ENCODE results near the gene DOCK1. TPM values are rescaled to one million over a fixed set of nuclear protein-coding genes. Genes with fewer than 3 reads are reported as not detected.

DOCK1 gene
- total RNA-seq, 4 donors from 2014 or later = 4.3 to 6.0 (median 4.8) TPM

- ATAC-seq = no peak
- no peaks in the 10 kb centered on the region for H3K4me1 ChIP-seq
- H3K27me3 ChIP-seq = no peaks in the 10 kb centered on the region
- DNase-seq = no peak
- no peak overlapping the region for H3K4me3 ChIP-seq
- H3K27ac ChIP-seq = no peak overlapping the region
- no peaks in the 10 kb centered on the region for H3K36me3 ChIP-seq
- in situ Hi-C loops (cut with MboI; ENCODE audit: low sequenced_read_pairs in 4 of 4) (no loop called here), intact Hi-C loops (cut with DNase I; ENCODE audit: low total_unique reads) (no loop called here)
- no peak for TF ChIP-seq CTCF (IDR thresholded peaks at IDR 0.05 in 4 of 5, conservative IDR thresholded peaks at IDR 0.05 in 1 of 5)
- TF ChIP-seq POLR2A (IDR thresholded peaks at IDR 0.05) = no peak
- no peaks in the 10 kb centered on the region for H3K9me3 ChIP-seq
Measured at GRCh38 chr10:127408112-127408710, 503.0 kb downstream of the DOCK1 start.

DNA sequence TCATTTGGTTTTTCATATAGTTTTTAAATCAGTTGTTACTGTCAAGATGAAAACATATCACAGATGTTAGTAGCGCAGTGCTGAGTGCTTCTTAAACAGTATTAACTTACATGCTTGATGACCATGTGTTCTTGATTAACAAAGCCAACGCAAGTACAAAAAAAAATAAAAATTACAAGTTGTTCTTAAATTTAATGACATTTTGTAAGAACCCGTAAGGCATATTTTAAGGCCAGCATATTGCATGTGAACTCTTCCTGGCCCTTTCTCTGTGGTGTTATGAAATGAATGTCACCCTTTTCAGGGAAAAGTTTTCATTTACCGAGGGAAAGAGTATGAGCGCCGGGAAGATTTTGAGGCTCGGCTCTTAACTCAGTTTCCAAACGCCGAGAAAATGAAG, 503.5 kb downstream of the DOCK1 start:
- Histone ChIP-seq H3K4me3 (no peak overlapping the region), H3K27ac (no peak overlapping the region), H3K27me3 (no peaks in the 10 kb centered on the region), H3K4me1 (no peaks in the 10 kb centered on the region), H3K9me3 (no peaks in the 10 kb centered on the region), H3K36me3 (no peaks in the 10 kb centered on the region)
- TF ChIP-seq CTCF (IDR thresholded peaks at IDR 0.05 in 4 of 5, conservative IDR thresholded peaks at IDR 0.05 in 1 of 5) = no peak
- TF ChIP-seq POLR2A (IDR thresholded peaks at IDR 0.05) = no peak
- DNase-seq = no peak
- intact Hi-C loops (cut with DNase I; ENCODE audit: low total_unique reads) = no loop called here
- in situ Hi-C loops (cut with MboI; ENCODE audit: low sequenced_read_pairs in 4 of 4) = no loop called here
- ATAC-seq = no peak

DNA sequence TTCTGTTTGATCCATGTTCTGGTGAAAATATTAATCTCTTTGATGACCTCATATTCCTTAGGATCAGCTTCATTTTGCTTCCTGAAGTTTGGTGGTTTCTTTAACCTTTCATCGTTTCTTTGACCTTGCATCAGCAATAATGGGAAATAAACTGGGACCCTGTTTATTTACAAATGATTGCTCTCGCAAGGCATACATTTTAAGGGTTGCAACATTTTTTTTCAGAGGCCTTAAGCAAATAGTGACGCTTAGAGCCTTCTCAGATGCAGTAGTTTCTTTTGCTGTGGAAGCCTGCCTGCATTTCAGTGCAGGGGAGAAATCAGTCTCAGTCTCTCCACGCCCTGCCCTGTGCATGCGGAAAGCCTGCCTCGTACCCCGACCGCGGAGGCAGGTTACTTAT, 504.8 kb downstream of the DOCK1 start:
- no peak for TF ChIP-seq CTCF (IDR thresholded peaks at IDR 0.05 in 4 of 5, conservative IDR thresholded peaks at IDR 0.05 in 1 of 5)
- Histone ChIP-seq H3K27me3 (no peaks in the 10 kb centered on the region), H3K27ac (no peak overlapping the region), H3K36me3 (no peaks in the 10 kb centered on the region), H3K4me3 (no peak overlapping the region), H3K4me1 (no peaks in the 10 kb centered on the region), H3K9me3 (no peaks in the 10 kb centered on the region)
- no peak for DNase-seq
- ATAC-seq = no peak
- in situ Hi-C loops (cut with MboI; ENCODE audit: low sequenced_read_pairs in 4 of 4) = no loop called here
- intact Hi-C loops (cut with DNase I; ENCODE audit: low total_unique reads) = no loop called here

DNA sequence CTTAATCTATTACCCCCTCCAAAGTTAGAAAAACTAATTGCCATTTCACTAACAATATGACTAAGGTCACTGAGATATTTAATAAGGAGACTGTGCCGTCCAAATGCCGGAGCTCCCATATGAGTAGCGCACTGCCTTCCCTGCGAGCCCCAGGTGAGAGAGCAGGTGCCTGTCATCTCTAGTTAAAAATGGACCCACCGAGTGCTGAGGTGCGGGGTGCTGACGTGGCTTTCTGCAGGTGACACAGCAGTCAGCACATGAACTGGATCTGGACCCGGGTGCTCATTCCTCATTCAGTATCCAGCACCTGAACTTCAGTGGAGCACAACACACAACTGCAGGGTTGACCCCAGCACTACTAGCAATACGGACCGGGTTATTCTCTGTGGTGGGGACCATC, 505.8 kb downstream of the DOCK1 start:
- TF ChIP-seq CTCF (IDR thresholded peaks at IDR 0.05 in 4 of 5, conservative IDR thresholded peaks at IDR 0.05 in 1 of 5) (no peak), POLR2A (IDR thresholded peaks at IDR 0.05) (no peak)
- H3K36me3 ChIP-seq = no peaks in the 10 kb centered on the region
- ATAC-seq (no peak), DNase-seq (no peak)
- in situ Hi-C loops (cut with MboI; ENCODE audit: low sequenced_read_pairs in 4 of 4) (no loop called here), intact Hi-C loops (cut with DNase I; ENCODE audit: low total_unique reads) (no loop called here)
- H3K4me1 ChIP-seq = no peaks in the 10 kb centered on the region
- no peak overlapping the region for H3K4me3 ChIP-seq
- H3K27me3 ChIP-seq = no peaks in the 10 kb centered on the region
- no peaks in the 10 kb centered on the region for H3K9me3 ChIP-seq
- no peak overlapping the region for H3K27ac ChIP-seq

- H3K4me3 ChIP-seq = no peak overlapping the region
- intact Hi-C loops (cut with DNase I; ENCODE audit: low total_unique reads) = no loop called here
- in situ Hi-C loops (cut with MboI; ENCODE audit: low sequenced_read_pairs in 4 of 4) = no loop called here
- ATAC-seq (no peak), DNase-seq (no peak)
- H3K4me1 ChIP-seq = no peaks in the 10 kb centered on the region
- H3K36me3 ChIP-seq = no peaks in the 10 kb centered on the region
- no peak overlapping the region for H3K27ac ChIP-seq
- no peaks in the 10 kb centered on the region for H3K27me3 ChIP-seq
- H3K9me3 ChIP-seq = no peaks in the 10 kb centered on the region
- TF ChIP-seq CTCF (IDR thresholded peaks at IDR 0.05 in 4 of 5, conservative IDR thresholded peaks at IDR 0.05 in 1 of 5) = no peak
- TF ChIP-seq POLR2A (IDR thresholded peaks at IDR 0.05) = no peak
Measured at GRCh38 chr10:127413326-127413725, 508.1 kb downstream of the DOCK1 start.

Data from gastrocnemius medialis (tissue), 4 donors.